Cardiac atrium fibroblast (primary cell): Measurements from ENCODE around the gene NVL. TPM values are rescaled to one million over a fixed set of nuclear protein-coding genes. Genes with fewer than 3 reads are reported as not detected.

Experiments used
- total RNA-seq: library from RNA; depleted of rRNA; stranded (reverse); fragments of >200 nt; gene quantifications from 2 replicates; pipeline ENCODE4 v1.2.3, GENCODE V29; 2015

Gene NVL
- 9.9 and 12.5 TPM in 2 replicates for total RNA-seq

GRCh38 chr1:224329842-224330753, at the start of gene NVL:
NVL (minus strand) TSS chr1:224330172; CDS start chr1:224330127, 45 bp downstream.

GRCh38 chr1:224356685-224357625, 27.0 kb upstream of the NVL start, which contains the start of gene CNIH4:
CNIH4 (plus strand) TSS chr1:224356879; CDS start chr1:224356925, 46 bp downstream.

DNA sequence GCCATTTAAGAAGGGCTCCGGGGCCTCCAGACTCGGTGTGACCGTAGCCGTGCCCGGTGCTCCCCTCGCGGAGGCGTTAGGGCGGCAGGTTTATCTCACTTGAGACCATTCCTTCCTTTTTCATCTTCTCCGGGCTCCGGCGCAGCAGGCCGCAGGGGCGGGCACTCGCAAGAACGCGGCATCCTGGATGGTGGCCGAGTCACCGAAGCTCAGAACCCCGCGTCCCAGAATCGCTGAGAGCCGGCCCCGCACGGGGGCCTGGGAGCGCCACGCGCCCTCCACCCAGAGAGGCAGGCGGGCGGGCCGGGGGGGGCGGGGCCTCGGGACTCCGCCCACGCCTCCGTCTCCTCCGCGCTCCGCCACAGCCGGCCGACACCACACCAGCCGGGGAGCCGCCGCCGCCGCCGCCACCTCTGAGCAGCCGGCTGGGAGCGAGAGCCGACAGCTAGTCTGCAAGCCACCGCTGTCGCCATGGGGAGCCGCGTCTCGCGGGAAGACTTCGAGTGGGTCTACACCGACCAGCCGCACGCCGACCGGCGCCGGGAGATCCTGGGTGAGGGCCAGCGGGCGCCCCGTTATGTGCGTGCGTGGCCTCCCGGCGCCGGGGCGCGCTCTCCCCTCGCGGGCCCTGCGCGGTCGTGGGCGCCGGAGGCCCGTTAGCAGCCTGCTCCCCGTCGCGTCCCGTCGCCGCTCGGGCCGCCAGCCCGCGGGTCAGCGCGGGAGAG, 146.9 kb downstream of the NVL start, which contains the start of gene DEGS1:
DEGS1 (plus strand) TSS at position 375 of the 725 bp plus-strand sequence; CDS start at position 472, 97 bp downstream.

Other genes with a start within 250 kb of the NVL start
- 17.1 and 23.5 TPM in 2 replicates for gene FBXO28, start 216.1 kb downstream of the NVL start, total RNA-seq
- gene DEGS1, start 146.9 kb downstream of the NVL start, total RNA-seq: 130 and 162 TPM in 2 replicates
- gene CNIH4, start 26.7 kb upstream of the NVL start, total RNA-seq: 36.8 and 53.3 TPM in 2 replicates
- gene WDR26, start 104.6 kb upstream of the NVL start, total RNA-seq: 50.5 and 52.9 TPM in 2 replicates